SIG-M5 treated with dmso at 0.1 percent for 504 hours (cell line): Measurements from ENCODE around the gene PARD3.
"Not testable (repeated sequence)": the region's sequence is repeated elsewhere in the genome, so short reads cannot be mapped to it uniquely, and the experiment has no call there.

Experiments used
- DNase-seq: peaks from one replicate; lab custom pipeline; 2025; ENCODE audit not compliant: unreplicated experiment; lab: John Stamatoyannopoulos, UW

The PARD3 gene

GRCh38 chr10:34475274-34475646 lies 339.8 kb downstream of the PARD3 start:
- no peak for DNase-seq

GRCh38 chr10:34474555-34475273 lies 340.4 kb downstream of the PARD3 start:
- no peak for DNase-seq

DNA sequence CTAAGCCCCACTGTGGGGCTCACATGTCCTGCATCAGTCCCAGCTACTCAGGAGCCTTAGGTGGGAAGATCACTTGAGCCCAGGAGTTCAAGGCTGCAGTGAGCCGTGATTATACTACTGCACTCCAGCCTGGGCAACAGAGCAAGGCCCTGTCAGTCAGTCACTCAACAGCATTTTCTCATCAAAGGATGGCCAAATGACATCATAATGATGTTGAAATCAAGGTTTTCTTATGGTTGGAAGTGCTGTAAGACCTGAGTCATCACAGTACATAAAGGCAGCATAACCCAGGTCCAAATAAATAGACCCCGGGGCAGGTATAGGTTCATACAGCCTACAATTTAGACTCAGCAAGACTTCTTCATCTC lies 341.1 kb downstream of the PARD3 start:
- no peak for DNase-seq

- DNase-seq: peak; percentile 12
These were observed 341.7 kb downstream of the PARD3 start for GRCh38 chr10:34473174-34474008.

DNA sequence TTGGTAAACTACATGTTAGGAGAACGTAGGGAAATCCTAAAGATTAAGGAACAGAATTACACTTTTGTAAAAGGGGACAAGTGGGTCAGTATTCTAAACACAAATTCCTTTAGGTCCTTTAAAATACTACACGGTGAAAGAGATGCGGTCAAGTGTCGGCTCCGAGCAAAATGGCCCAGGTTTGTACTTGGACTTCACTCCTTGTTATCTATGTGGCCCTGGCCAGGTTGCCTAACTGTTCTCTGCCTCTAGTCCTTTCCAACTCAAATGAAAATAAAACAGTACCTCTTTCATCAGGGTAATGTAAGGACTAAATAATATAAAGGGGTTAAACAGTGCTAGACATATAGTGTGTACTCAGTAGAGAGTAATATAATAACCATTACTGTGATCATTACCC lies 344.8 kb downstream of the PARD3 start:
- DNase-seq: no peak

- DNase-seq: no peak
These were observed 345.6 kb downstream of the PARD3 start for GRCh38 chr10:34469446-34469845.

DNA sequence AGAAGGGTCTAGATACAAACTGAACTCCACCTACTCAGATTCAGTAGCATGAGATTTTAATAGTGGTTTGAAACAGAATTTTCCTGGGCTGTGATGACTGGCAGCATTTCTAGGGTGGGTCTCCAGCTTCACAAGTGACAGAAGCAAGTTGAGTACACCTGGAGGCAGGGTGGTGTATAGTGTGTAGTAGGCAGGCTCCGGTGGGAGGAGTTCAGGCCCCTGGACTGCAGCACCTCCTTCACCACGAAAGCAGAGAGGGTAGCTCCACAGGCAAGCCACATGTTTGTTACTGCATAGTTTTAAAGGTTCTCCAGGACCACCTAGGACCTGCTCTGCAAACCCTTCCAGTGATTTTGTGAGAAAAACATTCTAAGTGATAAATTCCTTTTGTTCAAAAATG lies 347.2 kb downstream of the PARD3 start:
- no peak for DNase-seq

- no peak for DNase-seq
These were observed 347.7 kb downstream of the PARD3 start for GRCh38 chr10:34467364-34467763.

GRCh38 chr10:34465678-34466077 lies 349.4 kb downstream of the PARD3 start:
- no peak for DNase-seq

DNA sequence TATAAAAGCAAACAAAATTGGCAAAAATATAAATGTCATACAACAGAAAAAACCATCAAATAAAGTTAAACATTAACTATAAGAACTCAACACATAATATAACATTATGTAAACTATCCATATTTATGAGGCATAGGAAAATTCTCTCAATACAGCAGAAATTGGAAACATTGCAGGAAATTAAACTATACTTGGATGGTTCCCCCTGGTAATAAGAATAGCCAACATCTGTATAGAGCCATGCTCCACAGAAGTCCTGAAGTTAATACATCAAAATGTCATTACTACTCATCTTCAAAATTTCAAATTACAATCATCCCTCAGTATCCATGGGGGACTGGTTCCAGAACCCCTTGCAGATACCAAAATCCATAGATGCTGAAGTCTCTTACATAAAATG lies 350.5 kb downstream of the PARD3 start:
- DNase-seq: no peak

DNA sequence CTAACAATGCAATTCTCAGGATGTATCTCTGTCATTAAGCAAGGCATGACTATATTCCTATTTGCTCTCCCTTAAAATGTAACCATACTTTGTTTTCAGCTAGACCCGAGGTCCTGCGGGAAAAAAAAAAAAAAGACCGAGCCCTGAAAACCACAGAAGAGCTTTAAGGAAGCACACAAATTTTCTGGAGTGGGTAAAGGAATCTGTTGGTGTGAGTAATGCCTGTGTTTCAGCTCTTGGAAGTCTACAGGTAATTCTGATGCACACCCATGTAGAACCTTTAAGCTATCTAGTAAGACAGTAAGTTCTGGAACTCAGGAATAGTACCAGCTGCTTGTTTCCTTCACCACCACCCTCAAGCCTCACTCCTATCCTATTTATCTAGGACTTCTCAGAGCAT lies 351.1 kb downstream of the PARD3 start:
- no peak for DNase-seq

DNA sequence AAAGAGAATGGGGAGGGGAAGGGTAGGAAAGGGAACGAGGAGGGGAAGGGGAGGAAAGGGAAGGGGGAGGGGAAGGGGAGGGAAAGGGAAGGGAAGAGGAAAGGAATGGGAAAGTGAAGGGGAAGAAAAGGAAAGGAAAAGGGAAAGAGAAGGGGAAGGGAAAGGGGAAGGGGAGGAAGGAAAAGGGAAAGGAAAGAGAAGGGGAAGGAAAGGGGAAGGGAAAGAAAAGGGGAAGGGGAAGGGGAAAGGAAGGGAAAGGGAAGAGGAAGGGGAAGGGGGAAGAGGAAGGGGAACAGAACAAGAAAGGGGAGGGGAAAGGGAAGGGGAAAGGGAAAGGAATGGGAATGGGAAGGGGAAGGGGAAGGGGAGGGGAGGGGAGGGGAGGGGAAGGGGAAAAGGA lies 352.1 kb downstream of the PARD3 start:
- no peak for DNase-seq

GRCh38 chr10:34462056-34462455 lies 353.0 kb downstream of the PARD3 start:
- DNase-seq: no peak

DNA sequence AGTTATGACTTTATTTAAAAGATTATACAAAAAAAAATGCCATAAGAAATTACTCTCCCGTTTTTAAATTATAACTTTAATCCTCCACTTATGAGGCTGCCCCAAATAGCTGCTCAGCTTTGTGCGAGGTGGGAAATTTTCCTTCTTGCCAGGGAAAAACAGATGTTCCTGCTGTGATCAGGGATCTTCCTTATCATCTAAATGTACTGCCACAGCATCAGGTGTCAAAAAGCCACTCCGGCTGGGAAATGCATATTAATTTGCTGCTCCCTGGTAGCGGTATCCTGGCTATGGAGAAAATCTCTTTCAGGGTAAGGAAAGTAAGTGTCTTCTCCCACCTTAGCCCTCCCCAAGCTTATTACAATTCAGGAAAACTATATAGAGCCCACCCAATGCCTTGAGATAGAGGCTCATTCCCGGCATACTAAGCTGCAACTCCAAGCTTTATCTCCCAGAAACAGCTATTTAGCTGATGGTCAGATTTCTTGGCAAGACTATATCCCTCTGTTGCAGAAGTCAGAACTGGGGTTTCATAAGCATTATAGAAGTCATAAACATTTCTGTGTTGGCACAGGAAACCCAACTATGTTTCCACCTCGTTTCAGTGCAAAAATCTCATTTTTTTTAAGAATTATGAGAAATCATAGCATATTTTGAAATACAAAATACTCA lies 360.4 kb downstream of the PARD3 start:
- no peak for DNase-seq

DNA sequence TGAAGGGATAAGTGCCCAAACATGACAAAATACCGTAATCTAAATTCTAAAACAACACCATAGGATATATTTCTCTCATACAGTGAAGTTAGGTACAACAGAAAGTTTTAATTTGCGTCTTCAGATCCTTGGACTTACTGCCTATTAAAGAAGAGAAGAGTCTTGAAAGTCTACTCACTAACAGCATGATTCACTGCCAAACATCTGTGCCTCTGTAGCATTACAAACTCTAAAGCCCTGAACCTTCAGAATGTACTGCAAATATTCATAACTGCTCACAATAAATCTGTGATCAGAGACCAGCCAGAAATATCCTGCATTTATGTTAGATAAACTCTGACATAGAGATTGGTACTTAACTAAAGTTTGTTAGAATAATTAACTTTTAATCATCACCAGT lies 365.3 kb downstream of the PARD3 start:
- DNase-seq: no peak

GRCh38 chr10:34446049-34446448 lies 369.0 kb downstream of the PARD3 start:
- DNase-seq: no peak

GRCh38 chr10:34444223-34445183 lies 370.6 kb downstream of the PARD3 start:
- no peak for DNase-seq

- not testable (repeated sequence) for DNase-seq
These were observed 375.7 kb downstream of the PARD3 start for GRCh38 chr10:34439386-34439785.

- no peak for DNase-seq
These were observed 376.4 kb downstream of the PARD3 start for GRCh38 chr10:34438741-34439140.

GRCh38 chr10:34437906-34438305 lies 377.2 kb downstream of the PARD3 start:
- no peak for DNase-seq

DNA sequence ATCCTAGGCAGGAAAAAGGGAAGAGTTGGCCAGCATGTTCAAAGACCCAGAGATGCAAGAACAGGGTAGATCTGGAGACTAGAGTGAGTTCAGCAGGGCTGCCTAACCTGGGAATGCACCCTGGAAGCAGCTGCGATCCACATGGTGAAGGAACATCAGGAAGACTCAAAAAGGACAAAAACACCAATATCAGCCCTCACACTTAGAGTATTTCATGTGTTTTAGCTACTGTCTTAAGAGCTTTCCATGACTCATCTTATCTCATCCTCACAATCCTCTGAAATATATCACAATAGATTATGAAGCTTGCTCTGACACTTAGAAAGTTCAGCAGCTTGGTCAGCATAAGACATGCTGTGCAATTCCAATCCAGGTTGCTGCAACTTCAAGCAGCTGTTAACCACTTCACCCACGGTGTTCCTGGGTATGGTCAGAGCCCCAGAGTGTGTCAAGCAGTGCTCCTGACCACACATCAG lies 380.9 kb downstream of the PARD3 start:
- no peak for DNase-seq
